Osteoblast (primary cell): ENCODE measurements around the gene GORAB. TPM values are rescaled to one million over a fixed set of nuclear protein-coding genes. Genes with fewer than 3 reads are reported as not detected.

Source experiments
- DNase-seq: peaks from one replicate; pipeline ENCODE4 v3.0.0; 2011; ENCODE audit warnings: low spot score, mixed read lengths; ENCODE audit not compliant: insufficient read length; ENCODE audit errors: missing footprints
- H2AFZ ChIP-seq: 2 replicates; pipeline ENCODE4 v1.6.0; 2011; ENCODE audit warnings: mild to moderate bottlenecking, low read length
- H3K27ac ChIP-seq: 2 replicates; pipeline ENCODE4 v1.5.1; 2011; ENCODE audit warnings: mild to moderate bottlenecking, low read depth, low read length, moderate library complexity
- H3K27me3 ChIP-seq: 2 replicates; pipeline ENCODE4 v1.6.0; 2012; ENCODE audit warnings: mild to moderate bottlenecking, control low read depth, inconsistent platforms, low read length, moderate library complexity; ENCODE audit not compliant: insufficient read depth
- H3K36me3 ChIP-seq: 2 replicates; pipeline ENCODE4 v1.5.1; 2011; ENCODE audit warnings: mild to moderate bottlenecking, low read length, control low read depth, moderate library complexity; ENCODE audit not compliant: insufficient read depth
- H3K4me1 ChIP-seq: 2 replicates; pipeline ENCODE4 v1.5.1; 2011; ENCODE audit warnings: mild to moderate bottlenecking, low read length, control low read depth, moderate library complexity; ENCODE audit not compliant: insufficient read depth
- H3K4me2 ChIP-seq: 2 replicates; pipeline ENCODE4 v1.6.0; 2011; ENCODE audit warnings: mild to moderate bottlenecking, low read length; ENCODE audit not compliant: insufficient read depth
- H3K4me3 ChIP-seq: fragments of 200-600 bp; sonication (generic); 3 replicates; pipeline ENCODE4 v1.5.1; 2012; ENCODE audit warnings: mild to moderate bottlenecking, low read length, inconsistent platforms; ENCODE audit not compliant: insufficient read depth
- H3K79me2 ChIP-seq: 2 replicates; pipeline ENCODE4 v1.6.0; 2012; ENCODE audit warnings: mild to moderate bottlenecking, low read length, control low read depth, inconsistent platforms; ENCODE audit not compliant: insufficient read depth
- H3K9me3 ChIP-seq: 2 replicates; pipeline ENCODE4 v1.5.1; 2011; ENCODE audit warnings: low read depth, low read length, control low read depth
- H4K20me1 ChIP-seq: 2 replicates; pipeline ENCODE4 v1.6.0; 2012; ENCODE audit warnings: mild to moderate bottlenecking, low read length, control low read depth; ENCODE audit not compliant: insufficient read depth
- total RNA-seq: library from RNA; depleted of rRNA; stranded (reverse); fragments of >200 nt; gene quantifications from 2 replicates; pipeline ENCODE4 v1.2.3, GENCODE V29; 2012
- TF ChIP-seq, protein P1 (sequence below): IDR thresholded peaks from 2 replicates; pipeline ENCODE4 v1.5.1; 2011; ENCODE audit warnings: mild to moderate bottlenecking, low read depth, low read length, moderate library complexity; ENCODE audit errors: extremely low read depth

The GORAB gene
- total RNA-seq, 1 donor, result 16.3 TPM

DNA sequence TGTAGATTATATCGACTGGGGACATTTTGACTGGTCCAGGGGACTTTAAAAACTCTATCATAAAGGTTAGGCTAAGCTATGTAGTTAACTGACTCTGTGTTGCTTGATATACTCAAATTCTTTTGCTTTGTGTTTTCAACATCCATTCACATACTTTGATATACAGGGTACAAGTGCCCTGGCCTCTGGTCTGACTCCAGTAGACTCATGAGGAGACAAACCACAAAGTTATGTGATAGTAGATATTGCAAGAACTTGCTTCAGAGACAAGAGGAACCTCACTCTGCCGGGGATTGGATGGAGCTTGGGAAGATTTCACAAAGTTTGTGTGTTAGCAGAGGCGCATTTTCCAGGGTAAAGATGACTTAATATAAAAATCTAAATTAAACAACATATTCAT lies 1.3 kb downstream of the GORAB start:
- Histone ChIP-seq H3K27ac (peak overlapping the region; percentile 99), H3K27me3 (no peaks in the 10 kb centered on the region), H3K79me2 (peaks cover 60% of the 10 kb centered on the region), H2AFZ (no peak overlapping the region), H3K4me1 (peaks cover 31% of the 10 kb centered on the region), H3K4me3 (peak overlapping the region; percentile 81), H3K36me3 (no peaks in the 10 kb centered on the region), H3K4me2 (peak overlapping the region; percentile 88), H3K9me3 (no peaks in the 10 kb centered on the region), H4K20me1 (no peaks in the 10 kb centered on the region)
- DNase-seq, result no peak
- TF ChIP-seq, protein P1, sequence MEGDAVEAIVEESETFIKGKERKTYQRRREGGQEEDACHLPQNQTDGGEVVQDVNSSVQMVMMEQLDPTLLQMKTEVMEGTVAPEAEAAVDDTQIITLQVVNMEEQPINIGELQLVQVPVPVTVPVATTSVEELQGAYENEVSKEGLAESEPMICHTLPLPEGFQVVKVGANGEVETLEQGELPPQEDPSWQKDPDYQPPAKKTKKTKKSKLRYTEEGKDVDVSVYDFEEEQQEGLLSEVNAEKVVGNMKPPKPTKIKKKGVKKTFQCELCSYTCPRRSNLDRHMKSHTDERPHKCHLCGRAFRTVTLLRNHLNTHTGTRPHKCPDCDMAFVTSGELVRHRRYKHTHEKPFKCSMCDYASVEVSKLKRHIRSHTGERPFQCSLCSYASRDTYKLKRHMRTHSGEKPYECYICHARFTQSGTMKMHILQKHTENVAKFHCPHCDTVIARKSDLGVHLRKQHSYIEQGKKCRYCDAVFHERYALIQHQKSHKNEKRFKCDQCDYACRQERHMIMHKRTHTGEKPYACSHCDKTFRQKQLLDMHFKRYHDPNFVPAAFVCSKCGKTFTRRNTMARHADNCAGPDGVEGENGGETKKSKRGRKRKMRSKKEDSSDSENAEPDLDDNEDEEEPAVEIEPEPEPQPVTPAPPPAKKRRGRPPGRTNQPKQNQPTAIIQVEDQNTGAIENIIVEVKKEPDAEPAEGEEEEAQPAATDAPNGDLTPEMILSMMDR, result no peak

DNA sequence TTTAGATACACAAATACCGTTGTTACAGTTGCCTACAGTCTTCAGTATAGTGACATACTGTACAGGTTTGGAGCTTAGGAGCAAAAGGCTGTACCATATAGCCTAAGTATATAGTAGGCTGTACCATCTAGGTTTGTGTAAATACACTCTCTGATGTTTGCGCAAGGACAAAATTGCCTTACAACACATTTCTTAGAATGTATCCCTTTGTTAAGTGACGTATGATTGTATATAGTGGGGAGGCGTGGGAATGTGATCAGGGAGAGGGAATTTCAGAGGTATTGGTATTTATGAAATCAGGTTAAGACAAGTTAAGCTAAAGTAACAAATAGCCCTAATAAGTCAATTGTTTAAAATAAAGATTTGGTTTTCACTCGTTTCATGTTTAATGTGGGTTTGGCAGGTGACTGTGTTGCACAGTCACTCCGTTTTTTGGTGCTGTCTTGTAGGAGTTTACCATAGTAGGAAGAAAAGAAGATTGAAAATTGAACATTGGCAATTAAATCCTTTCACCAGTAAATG lies 2.7 kb downstream of the GORAB start:
- H3K36me3 ChIP-seq, result peaks cover 7% of the 10 kb centered on the region
- H3K27ac ChIP-seq, result no peak overlapping the region
- TF ChIP-seq, protein P1, result no peak
- no peaks in the 10 kb centered on the region for H3K9me3 ChIP-seq
- no peaks in the 10 kb centered on the region for H3K27me3 ChIP-seq
- no peak overlapping the region for H3K4me3 ChIP-seq
- DNase-seq, result no peak
- H3K4me1 ChIP-seq, result peaks cover 38% of the 10 kb centered on the region
- no peak overlapping the region for H2AFZ ChIP-seq
- peaks cover 72% of the 10 kb centered on the region for H3K79me2 ChIP-seq
- no peaks in the 10 kb centered on the region for H4K20me1 ChIP-seq
- no peak overlapping the region for H3K4me2 ChIP-seq

DNA sequence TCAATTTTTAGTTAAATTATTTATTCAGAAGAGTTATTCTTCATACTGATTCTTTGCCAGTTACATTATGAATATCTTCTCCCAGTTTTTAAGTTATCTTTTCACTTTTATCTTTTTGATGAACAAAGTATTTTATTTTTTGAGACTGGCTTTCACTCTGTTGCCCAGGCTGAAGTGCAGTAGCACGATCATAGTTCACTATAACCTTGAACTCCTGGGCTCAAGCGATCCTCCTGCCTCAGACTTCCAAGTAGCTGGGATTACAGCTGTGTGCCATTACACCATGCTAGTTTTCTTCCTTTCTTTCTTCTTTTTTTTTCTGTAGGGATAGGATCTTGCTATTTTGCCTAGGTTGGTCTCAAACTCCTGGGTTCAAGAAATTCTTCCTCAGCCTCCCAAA lies 3.5 kb downstream of the GORAB start:
- H3K4me1 ChIP-seq, result peaks cover 38% of the 10 kb centered on the region
- H3K9me3 ChIP-seq, result no peaks in the 10 kb centered on the region
- no peak overlapping the region for H3K4me2 ChIP-seq
- no peak overlapping the region for H3K4me3 ChIP-seq
- TF ChIP-seq, protein P1, result no peak
- peak overlapping the region; percentile 9 for H3K27ac ChIP-seq
- H3K79me2 ChIP-seq, result peaks cover 75% of the 10 kb centered on the region
- DNase-seq, result no peak
- H4K20me1 ChIP-seq, result no peaks in the 10 kb centered on the region
- H2AFZ ChIP-seq, result no peak overlapping the region
- peaks cover 14% of the 10 kb centered on the region for H3K36me3 ChIP-seq
- no peaks in the 10 kb centered on the region for H3K27me3 ChIP-seq

DNA sequence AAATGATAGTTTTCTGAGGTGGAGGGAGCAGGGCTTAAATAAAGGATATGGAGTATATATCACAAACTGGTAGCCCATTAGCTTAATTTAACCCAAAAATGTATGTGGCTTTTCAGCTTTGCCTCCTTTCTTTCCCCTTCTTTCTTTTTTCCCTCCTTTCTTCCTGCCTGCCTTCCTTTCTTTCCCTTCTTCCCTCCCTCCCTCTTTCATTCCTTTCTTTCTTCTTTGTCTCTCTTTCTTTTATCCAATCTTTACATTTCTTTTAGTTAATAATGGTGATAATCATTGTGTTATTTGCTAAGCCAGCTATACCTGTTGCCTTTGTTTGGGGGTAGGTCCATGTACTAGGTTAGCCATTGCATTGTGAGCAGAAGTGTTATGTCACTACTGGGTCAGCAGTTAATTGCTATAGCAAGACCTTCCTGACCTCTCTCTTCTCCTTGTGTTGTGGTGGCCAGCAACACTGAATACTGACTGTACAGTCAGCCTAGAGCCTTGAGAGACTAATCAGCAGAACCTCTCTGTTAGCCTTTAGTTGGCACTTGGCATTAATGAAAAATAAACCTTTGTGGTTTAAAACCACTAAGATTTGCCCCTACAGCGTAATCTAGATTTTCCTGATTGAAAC lies 5.1 kb downstream of the GORAB start:
- H2AFZ ChIP-seq, result no peak overlapping the region
- H3K36me3 ChIP-seq, result peaks cover 23% of the 10 kb centered on the region
- H4K20me1 ChIP-seq, result no peaks in the 10 kb centered on the region
- H3K4me3 ChIP-seq, result no peak overlapping the region
- no peaks in the 10 kb centered on the region for H3K9me3 ChIP-seq
- H3K4me1 ChIP-seq, result peaks cover 38% of the 10 kb centered on the region
- H3K4me2 ChIP-seq, result peak overlapping the region; percentile 58
- peaks cover 74% of the 10 kb centered on the region for H3K79me2 ChIP-seq
- TF ChIP-seq, protein P1, result no peak
- no peaks in the 10 kb centered on the region for H3K27me3 ChIP-seq
- DNase-seq, result no peak
- peak overlapping the region; percentile 90 for H3K27ac ChIP-seq
